HuH-7 (cell line): ENCODE measurements around the gene KIF25.

ENCODE experiments used
- DNase-seq: peaks from one replicate; pipeline ENCODE4 v3.0.0; 2011; ENCODE audit warnings: low spot score

The KIF25 gene

GRCh38 chr6:168050881-168051586 lies 53.6 kb downstream of the KIF25 start:
- peak; percentile 93 for DNase-seq

DNA sequence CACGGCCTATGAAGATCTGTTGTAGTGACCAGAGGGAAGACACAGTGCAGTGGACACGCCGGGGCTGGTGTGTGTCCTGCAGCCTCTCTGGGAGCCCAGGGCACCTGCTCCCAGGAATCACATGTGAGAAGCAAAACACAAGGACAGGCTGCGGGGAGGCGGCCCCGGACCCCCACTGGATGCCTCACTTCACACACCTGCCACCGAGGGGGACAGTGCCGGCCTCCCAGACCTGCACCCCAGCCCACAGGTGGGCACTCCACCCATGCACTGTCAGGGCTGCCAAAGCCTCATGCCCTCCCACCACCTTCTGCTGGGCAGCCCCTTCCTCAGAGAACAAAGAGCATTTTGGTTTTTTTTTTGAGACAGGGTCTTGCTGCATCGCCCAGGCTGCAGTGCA lies 54.2 kb downstream of the KIF25 start:
- no peak for DNase-seq

DNA sequence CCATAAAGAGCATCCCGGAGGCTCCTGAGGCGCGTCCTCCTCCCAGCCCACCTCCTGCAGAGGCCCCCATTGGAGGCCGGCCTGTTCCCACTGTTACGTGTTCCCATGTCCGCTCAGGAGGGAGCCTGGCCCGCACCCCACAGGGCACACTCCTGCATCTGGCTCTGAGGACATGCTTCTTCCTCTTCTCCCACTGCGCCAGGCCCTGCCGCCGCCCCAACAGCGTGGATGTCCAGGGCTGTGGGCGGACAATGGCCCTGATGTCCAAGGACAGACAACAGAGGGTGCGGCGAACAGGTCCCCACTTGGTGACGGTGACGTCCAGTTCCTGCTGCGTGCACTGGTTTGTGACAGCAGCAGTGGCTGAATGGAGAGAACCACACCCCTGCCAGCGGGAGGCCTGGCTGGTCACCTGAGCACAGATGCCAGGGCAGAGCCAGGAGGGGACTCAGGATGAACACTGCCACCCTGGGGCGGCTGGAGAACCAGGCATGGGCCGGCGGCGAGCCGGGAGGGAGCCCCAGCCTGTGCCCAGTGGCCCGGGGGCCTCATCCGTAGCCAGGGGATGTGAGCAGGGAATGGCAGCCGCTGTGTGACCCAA lies 54.9 kb downstream of the KIF25 start:
- DNase-seq, result no peak

- DNase-seq, result no peak
Measured at GRCh38 chr6:168053086-168053956, 55.9 kb downstream of the KIF25 start.

DNA sequence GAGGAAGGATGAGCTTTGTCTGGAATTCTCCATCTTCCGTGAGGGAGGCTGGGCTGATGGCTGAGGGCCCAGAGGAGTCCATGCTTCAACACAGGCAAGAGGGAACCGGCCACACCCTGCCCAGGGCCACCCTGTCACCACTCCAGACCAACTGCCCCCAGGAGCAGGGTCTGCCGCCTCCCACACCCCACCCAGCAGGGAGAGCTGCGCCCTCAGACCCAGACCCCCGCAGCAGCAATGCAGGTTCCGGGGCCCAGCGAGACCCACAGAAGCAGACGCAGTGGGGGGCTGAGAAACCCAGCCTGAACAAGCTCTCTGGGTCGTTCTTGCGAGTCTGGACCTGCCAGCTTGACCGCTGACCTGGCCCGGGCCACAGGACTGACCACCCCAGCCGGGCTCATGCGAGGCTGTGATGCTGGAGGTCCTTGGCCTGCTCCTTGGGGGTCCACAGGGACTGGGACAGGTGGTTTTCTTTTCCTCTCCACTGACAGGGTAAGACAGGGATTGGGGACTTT lies 56.5 kb downstream of the KIF25 start:
- DNase-seq, result no peak

DNA sequence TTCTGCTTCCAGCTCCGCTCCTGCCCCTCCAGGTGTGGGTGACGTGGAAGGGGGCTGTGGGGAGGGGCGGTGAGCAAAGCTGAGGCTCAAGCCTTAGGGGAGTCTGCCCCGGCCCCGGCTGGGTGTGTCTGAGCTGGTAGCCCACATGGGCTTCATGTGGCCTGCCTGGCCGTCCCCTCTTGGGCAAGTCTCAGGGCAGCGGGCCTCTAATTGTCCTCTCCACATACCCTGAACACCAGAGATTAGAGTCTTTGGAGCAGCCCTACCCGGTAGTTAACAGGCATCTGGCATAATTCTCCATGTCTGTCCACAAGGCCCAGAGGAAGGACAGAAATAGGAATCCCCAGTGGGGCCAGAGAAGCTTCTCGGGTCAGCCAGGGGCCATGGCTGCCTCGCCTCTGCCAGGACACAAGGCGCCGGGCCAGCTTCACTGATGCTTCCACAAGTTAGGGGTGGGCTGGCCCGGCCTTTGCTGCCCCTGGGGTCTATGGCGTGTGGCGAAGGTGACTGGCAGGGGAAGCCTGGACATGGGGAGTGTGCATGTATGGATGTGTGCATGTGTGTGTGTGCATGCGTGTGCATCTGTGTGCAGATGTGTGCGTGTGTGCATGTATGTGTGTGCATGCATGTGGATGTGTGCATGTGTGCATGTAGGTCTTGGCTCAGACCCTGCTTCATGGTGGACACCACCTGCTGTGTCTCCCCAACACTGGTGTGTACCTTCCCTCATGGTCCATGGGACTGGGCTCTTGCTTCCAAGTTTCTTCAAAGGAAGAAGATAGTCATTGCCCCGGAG lies 57.5 kb downstream of the KIF25 start:
- DNase-seq, result no peak

DNA sequence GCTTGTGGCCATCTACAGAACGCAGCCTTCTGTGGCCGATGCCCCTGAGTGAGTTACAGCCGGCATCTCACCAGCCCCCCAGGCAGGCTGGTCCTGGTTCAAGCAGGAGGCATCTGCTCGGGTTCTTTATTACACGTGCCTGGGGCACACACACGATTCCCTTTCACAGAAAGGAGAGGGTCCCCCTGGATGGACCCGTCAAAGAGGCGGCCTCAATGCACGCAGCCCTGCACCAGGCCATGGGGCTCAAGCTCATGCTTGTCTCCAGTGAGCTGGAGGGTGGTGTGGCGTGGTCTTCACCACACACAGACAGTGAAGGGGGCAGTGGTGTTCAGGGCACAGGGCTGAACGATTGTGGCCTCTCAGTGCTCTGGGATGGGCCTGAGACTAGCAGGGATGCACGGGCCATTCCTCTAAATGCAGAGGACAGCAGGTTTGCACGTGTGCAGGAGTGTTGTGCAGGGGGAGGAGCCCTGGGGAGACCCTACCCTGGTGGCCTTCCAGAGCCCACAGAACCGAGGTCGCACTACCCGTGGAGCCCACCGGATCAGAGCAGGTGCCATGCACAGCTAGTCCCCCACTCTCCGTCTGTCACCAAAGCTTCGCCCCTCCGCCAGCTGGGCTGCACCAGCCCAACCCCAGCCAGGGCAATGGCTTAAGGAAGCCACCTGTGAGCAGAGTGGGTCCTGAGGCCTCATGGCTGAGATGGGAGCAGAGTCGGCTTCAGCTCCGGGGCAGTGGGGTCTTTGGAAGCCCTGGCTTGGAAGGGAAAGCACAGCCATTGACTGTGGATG lies 58.4 kb downstream of the KIF25 start:
- DNase-seq, result no peak

DNA sequence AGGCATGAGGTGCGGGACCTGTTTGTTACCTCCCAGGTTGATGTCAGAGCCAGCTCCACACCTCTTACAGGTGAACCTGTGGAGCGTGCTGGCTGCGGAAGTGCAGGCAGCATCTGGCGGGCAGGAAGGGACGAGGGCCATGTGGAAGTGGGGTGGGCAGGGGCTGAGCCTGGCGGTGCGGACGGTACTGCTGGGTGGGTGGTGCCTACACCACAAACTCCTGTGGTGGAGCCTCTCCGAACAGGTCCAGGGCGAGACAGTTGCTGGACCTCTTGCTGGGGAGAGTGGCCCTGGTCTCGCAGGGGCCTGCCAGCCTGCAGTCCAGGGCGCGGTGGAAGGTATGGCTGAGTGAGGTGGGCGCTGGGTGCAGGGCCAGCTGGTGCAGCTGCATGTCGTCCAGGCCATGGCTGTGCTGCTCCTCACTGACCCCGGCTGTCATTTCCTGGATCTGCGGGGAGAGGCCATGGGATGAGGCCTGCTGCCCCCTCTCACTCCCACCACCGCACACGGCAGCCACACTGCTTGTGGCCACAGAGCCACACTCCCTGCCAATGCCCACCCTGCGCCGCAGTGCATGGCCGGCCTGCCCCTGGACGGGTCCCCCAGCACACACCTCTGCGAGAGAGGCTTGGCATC lies 59.5 kb downstream of the KIF25 start:
- DNase-seq, result no peak

DNA sequence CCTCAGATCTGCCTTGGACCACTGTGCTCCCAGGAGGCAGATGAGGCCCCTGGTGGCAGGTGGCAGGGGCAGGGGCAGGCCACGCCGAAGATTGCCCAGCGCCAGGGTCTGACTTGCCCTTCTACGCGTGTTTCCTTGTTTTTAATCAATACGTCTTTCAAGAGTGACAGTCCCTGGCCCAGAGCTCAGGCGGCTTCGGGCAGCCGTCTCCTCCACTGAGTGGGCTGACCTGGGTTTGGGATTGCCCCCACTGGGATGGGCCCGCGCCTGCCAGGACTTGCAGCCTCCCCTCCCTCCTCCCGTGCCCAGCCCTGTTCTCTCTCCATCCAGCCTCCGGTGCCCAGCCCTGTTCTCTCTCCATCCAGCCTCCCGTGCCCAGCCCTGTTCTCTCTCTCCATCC lies 60.4 kb downstream of the KIF25 start:
- no peak for DNase-seq

- peak; percentile 65 for DNase-seq
Measured at GRCh38 chr6:168058691-168059551, 61.5 kb downstream of the KIF25 start.

DNA sequence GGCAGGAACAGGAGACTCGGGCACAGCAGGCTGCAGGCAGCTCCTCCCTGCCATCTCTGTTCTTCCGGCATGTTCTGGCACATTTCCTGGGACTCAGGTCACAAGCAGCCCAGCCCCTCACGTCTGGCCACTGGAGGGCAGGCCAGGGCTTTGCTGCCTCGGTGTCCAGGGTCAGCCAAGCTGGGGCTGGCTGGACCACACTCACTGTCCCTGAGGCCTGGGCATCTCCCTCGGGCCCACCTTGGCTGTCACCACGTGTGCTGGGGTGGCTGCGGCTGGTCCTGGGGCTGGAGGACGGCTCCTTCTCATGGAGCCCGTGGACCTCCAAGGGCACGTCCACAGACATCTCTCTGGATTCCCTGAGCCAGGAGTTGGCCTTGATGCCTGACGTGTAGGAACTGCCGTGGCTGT lies 63.1 kb downstream of the KIF25 start:
- peak; percentile 96 for DNase-seq

- no peak for DNase-seq
Measured at GRCh38 chr6:168061269-168062210, 64.1 kb downstream of the KIF25 start.

DNA sequence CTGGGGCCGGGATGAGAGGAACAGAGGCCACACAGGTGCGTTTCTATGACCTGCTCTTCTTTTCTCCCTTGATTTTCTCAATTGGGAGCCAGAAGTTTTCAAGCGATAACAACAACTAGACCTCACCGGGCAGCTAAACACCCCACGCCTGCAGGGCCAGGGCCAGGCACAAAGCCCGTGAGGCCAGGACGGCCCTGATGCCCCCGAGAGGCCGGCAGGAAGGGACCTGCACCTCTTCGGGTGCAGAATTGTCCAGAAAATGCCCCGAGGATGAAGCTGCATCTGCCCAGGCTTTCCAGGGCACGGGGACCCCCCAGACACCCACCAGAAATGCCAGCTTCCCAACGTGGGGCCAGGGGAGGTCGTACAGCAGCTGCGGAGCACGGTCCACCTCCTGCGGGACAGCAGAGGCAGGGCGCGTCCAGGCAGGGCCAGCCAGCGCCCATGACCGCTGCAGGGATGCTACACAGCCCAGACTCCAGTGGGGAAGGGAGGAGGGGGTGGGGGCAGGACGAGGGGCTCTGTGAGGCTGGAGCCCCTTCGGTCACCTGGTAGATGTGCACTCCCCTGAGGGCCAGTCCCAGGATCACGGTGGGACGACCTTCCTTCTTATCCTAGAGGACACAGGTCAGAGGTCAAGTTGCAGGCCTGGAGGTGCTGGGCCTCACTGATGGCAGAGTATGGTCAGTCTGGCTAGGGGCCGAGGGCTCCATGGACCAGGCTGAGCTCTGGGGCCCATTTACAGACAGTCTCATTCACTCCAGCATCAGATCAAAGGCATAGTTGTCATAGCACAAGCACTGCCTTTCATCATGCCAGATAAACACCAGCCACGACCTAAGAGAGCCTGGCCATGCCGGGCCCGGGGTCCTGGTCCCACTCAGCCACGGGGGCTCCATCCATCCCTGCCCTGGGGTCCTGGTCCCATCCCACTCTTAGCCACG lies 65.1 kb downstream of the KIF25 start:
- DNase-seq, result no peak

- no peak for DNase-seq
Measured at GRCh38 chr6:168063431-168063830, 66.0 kb downstream of the KIF25 start.

DNA sequence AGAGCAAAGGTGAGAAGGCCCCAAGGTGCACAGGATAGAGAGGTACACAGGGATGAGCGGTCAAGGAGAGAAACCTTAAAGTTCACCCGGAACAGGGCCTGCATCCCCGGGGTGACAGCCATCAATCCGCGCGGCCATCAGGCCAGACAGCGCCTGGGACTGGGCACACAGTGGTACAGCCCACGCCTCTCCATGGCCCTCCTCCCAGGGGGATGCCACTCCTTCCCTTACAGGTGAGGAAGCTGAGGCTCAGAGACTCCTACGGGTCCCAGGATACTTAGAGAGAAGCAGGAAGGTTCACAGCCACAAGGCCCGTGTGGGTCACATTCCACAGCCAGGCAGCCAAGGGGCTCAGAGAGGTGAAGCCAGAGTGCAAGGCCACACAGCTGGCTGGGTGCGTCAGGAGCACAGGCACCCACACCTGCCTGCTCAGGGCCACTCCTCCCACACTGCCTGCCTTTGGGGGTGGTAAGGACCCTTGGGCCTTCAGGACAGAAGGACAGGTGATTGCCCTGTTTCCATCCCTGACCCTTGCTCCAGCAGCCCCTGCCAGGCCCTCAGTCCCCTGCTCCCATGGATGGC lies 66.8 kb downstream of the KIF25 start:
- no peak for DNase-seq

DNA sequence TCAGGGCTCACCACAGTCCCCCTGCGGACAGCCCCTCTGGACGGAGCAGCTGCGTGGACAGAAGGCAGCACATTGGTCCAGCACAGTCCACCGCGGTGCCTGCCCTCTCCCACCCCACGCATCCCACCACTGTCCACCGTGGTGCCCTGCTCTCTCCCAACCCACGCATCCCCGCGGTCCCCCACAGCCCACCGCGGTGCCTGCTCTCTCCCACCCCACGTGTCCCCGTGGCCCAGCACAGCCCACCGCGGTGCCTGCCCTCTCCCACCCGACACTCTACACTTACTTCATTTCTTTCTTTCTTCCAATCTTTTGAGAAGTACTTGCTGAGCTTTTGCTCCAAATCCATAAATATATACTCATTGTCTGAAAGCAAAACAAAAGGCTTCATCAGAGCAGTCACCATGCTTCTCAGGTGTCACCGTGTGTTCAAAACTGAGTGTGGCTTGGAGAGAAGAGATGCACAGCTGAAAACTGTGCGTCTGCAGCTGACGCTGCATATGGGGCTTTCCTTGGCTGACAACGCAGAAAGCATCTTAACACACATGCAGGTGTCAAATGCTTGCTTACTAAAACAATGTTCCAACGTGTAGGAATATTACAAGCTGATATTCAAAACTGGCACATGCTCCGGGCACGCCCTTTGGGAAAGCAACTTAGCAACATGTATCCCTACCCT lies 69.7 kb downstream of the KIF25 start:
- DNase-seq, result no peak
